T-helper 2 cell (primary cell): ENCODE data around the gene DPEP1.
"Not testable (repeated sequence)": the region's sequence is repeated elsewhere in the genome, so short reads cannot be mapped to it uniquely, and the experiment has no call there.

Experiments
- DNase-seq, 5 experiments: peaks; one replicate each; pipeline versions ENCODE4 v3.0.0 to v3.0.0-alpha.2; 2012 to 2022

DPEP1 gene

DNA sequence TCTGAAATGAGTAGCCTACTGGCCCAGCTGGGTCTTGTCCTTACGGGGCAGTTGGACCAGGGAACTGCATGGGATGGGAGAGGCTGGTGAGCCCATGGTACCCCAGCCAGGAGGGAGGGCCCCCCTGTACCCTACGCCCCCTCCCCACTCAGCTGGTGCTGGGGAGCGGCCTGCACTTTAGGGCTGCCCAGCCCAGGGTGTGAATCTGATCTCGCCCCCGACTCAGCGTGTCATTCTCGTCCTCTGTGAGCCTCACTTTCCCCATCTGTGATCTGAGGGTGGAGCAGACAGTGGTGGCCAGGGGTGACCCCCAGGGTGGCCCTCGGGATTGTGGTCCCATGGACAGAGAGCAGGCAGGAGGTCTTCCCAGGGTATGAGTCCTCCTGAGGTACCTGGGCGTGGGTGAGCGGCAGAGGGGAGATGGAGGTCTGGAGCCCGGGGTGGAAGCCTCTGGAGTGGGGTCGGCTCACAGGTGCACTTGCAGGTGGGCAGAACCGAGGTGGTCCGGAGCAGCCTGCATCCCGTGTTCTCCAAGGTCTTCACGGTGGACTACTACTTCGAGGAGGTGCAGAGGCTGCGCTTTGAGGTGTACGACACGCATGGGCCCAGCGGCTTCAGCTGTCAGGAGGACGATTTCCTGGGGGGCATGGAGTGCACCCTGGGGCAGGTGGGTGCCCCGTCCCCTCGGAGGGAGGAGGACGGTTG, 36.2 kb upstream of the DPEP1 start:
- no peak for DNase-seq

DNA sequence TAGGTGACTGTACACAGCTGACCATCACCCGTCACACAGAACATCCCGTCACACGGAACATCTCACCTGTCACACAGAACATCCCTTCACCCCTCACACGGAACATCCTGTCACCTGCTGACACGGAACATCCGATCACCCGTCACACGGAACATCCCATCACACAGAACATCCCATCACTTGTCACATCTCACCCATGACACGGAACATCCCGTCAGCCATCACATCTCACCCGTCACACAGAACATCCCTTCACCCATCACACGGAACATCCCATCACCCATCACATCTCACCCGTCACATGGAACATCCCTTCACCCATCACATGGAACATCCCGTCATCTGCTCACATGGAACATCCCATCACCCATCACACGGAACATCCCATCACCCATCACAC, 34.1 kb upstream of the DPEP1 start:
- no peak for DNase-seq

DNA sequence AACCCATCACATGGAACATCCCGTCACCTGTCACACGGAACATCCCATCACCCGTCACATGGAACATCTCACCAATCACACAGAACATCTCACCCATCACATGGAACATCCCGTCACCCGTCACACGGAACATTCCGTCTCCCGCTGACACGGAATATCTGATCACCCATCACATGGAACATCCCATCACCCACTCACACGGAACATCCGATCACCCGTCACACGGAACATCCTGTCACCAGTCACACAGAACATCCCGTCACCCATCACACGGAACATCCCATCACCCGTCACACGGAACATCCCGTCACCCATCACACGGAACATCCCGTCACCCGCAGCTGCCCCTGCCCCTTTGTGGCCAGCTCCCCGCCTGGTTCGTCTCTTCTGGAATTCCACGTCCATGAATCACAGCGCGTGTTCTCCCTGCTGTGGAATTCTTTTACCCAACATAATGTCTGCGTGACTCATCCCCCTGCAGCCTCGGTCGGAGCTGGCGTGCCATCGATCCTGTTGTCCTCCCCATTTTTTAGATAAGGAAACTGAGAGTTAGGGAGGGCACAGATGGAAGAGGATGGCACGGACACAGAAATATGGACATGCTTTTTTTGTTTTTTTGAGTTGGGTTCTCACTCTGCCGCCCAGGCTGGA, 32.3 kb upstream of the DPEP1 start:
- DNase-seq = no peak

DNA sequence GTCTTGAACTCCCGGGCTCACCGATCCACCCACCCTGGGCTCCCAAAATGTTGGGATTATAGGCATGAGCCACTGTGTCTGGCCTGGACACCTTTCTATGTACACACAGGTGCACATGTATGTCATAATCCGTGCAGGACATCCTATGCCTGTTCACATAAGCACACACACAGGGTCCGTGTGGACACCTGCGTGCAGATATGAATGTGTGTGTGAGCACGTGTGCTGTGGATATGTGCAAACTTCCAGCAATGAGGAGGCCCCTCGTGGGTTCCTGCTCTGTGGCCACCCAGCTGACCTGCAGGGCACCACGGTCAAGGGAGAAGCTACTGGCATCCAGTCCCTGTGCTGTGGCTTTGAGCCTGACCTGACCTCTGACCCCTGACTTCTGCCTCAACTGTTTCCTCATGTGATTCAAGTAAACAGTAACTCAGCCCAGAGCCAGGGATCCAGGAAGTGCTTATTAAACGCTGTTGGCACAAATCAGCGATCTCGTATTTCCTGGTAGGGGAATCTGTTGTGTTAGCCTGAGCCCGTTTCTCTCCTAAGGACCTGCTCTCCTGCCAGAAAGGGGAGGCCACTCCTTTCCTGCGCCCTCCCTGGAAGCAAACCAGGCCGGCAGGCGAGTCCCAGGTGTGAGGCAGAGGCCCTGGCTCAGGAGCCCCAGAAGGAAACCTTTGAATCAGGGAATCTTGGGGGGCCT, 31.4 kb upstream of the DPEP1 start:
- no peak for DNase-seq

DNA sequence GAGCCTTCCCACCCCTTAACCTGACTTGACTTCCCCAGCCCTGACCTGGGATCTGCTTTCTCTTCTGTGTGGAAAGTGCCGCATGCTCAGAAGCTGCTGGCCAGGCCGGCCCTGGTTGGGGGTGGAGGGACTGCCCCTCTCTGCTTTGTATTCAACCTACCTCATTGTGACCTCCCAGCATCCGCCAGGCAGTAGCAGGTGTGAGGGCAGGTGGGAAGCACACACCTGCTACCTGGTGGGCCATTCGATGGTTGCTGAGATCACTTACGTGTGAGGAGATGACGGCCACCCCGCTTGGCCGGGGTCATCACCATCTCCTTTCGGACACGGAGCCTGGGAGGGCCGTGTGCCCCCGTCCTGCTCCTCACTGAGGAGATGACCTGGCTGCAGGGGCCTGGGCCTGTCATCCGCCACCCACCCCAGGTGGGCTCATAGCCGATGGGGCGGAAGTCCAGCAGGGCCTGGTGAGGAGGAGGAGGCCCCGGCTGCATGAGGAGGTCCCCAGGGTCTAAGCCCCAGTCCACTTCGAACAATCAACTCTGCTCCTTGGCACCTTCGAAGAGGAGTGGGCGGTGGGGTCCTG, 30.7 kb upstream of the DPEP1 start:
- no peak for DNase-seq

DNA sequence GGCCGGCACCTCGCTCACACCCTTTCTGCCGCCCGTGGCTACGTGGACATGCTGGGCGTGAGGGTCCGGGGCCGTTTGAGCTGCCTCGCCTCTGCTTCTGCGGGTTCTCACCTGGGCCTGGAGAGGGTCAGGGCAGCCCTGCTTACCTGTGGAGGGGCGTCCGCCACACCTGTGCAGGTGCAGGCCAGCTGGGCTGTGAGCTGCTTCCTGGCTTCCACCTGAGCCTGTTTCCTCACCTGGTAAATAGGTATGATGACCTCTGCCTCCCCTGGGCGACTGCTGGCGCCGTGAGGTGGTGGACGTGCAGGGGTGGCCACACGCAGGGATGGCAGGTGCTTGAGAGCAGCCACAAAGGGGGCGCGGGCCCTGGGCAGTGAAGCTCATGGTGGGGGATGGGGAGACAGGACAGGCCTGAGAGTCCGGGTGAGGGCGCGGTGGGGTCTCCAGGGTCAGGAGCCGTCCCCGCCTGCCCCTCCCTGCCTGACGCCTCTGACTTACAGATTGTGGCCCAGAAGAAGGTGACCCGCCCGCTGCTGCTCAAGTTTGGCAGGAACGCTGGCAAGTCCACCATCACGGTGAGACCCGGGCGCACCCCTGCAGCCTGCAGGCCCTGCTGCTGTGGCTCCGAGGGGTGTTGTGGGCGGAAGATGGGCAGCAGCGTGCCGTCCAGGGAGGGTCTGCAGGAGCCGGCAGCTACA, 30.1 kb upstream of the DPEP1 start:
- DNase-seq = no peak

DNA sequence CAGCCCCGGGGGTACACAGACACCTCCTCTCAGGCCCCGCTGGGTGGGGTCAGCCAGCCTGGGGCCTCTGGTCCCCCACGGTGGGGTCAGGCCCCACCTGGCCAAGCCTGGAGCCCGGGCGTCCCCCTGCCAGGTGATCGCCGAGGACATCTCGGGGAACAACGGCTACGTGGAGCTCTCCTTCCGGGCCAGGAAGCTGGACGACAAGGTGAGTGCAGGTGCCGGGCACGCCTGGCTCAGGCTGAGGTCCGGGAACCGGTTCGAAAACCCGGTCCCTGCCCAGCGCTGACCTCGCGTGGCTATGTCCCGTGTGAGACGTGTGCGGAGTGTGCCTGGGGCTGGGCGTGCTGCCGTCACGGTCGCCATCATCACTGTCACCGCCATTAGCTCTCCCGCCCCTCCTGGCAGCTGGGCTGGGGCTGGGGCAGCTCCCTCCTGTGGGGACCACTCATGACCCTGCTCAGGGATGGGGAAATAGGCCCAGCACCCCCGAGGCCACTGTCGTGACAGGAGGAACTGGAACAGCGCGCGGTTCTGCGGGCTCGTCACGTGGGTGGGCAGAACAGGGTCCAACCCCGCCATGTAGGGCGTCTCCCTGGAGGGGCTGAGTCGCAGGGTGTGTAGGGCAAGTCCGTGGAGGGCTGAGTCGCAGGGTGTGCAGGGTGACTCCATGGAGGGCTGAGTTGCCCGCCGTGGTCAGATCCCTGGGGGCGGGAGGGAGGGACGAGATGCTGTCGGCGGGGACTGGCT, 29.4 kb upstream of the DPEP1 start:
- no peak for DNase-seq

DNA sequence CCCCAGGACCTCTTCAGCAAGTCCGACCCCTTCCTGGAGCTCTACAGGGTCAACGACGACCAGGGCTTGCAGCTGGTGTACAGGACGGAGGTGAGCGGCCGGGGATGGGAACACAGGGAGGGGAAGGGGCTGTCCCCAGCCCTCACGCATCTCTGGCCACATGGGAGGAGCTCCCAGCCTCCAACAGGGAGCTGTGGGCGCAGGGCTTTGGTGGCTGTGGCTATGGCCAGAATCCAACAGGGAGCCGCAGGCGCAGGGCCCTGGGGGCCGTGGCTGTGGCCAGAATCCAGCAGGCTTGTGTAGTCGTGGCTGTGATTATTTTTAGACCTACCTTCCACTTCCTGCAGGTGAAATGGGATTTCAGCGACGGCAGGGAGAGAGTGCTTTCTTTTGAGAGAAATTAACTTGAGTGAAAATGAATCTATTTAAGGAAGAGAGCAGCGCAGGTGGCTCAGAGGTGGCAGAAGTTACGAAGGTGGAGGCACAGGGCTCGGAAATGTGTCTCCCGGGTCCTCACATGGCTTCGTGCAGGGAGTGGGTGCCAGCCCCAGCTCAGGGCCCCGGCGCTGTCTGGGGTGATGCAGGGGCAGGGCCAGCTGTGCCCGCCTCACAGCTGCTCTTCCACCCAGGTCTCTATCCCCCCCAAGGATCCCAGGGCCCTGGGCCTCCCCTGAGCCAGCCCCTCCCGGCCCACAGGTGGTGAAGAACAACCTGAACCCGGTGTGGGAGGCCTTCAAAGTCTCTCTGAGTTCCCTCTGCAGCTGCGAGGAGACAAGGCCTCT, 28.5 kb upstream of the DPEP1 start:
- DNase-seq = no peak

DNA sequence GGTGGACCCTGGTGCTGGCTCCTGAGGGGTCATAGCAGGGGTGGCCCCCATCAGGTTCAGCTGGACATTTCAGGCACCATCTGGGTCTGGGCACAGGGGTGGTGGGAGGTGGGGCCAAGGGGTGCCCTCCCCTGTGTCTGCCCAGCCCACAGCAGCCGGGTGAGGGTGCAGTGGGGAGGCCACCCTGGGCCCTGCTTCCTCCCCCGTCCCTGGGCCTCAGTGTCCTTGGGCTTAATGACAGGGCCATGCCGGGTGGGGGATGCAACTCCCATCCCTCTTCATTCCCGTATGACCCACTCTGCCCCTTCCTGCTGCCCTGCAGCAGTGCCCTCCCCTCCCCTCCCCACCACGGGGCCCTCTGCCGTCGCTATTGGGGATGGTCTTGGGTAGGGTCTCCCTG, 27.2 kb upstream of the DPEP1 start:
- DNase-seq = no peak

DNA sequence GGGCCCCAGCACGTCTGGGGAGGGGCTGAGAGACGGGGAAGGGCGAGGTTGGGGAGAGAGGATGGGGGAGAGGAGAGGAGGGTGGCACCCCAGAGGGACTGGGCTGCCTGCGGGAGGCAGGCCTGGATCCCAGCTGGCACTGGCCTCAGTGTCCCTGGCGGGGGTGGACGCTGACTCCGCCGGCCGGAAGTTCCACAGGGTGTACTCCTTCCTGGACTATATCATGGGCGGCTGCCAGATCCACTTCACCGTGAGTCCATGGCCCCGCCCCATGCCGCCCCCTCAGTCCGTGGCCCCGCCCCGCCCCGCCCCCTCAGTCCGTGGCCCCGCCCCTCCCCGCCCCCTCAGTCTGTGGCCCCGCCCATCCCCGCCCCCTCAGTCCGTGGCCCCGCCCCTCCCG, 26.6 kb upstream of the DPEP1 start:
- DNase-seq = peak in 1 of 5 experiments; percentile 27

DNA sequence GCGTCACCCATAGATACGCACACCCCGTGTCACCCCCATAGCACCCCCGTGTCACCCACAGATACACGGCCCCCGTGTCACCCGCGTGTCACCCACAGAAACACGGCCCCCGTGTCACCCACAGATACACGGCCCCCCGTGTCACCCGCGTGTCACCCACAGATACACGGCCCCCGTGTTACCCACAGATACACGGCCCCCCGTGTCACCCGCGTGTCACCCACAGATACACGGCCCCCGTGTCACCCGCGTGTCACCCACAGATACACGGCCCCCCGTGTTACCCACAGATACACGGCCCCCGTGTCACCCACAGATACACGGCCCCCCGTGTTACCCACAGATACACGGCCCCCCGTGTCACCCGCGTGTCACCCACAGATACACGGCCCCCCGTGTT, 25.8 kb upstream of the DPEP1 start:
- not testable (repeated sequence) for DNase-seq

DNA sequence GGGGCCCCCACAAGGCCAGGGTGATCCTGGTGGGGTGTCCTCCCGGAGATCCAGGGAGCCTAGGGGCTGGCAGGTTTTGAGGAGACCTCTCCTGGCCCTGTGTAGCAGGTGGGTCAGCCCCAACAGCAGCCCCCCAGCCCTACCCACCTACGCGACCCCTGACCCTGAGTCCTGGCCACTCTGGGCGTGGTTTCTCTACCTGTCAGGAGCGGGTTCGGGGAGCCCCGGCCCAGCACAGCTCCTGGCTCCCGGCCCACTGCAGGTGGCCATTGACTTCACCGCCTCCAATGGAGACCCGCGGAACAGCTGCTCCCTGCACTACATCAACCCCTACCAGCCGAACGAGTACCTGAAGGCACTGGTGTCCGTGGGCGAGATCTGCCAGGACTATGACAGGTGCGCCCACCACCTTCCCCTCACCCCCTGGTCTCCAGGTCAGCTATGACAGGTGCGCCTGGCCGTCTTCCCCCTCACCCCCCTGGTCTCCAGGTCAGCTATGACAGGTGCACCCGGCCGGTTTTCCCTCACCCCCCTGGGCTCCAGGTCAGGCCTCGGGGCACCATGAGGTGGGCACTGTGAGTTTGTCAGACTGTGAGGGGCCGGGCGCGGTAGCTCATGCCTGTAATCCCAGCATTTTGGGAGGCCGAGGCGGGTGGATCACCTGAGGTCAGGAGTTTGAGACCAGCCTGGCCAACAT, 24.9 kb upstream of the DPEP1 start:
- DNase-seq = no peak

DNA sequence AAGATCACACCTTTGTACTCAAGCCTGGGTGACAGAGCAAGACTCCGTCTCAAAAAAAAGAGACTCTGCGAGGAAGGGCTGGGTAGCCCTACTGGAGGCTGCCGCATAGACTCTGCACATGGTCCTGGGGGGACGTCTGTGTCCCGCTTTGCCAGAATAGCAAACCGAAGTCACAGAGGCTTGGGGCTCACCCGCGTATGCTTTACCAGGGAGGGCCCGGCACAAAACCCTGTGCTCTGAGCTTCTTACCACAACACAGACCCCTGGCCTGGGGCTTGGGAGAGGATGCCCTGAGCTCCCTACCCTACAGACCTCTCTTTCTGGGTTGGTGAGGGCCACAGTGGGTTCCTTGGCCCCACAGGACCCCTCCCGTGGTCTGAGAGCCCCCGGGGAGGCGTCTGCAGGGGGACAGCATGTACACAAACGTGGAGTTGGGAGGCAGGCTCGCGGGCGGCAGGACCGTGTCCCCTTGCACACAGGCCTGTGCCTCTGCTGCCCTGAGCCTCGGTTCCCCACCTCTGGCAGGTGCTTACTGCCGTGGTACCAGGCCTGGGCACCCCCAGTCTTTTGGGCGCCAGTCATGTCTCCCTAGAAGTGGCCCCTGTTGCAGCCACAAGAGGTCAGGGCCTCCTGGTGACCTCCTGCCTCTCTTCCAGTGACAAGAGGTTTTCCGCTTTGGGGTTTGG, 24.1 kb upstream of the DPEP1 start:
- no peak for DNase-seq

DNA sequence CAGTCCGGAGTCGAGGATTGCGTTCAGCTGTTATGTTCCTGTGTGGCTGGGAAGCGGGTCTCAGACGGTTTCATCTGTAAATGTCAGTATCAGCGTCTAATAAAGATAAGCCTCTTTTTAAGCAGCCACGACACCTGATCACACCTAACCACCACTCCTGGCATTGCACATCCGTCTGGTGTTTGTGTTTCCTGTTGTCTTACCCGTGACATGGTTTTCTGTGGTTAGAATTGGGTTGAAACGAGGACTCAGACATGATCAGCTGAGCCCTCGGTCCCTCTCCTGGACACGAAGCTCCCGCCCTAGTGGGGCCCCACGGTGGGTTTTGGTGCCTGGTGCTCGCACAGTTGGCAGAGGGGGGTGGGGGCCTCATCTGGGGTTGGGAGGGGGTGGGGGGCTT, 19.6 kb upstream of the DPEP1 start:
- peak in 3 of 5 experiments; percentile 42 to 91 (median 77) for DNase-seq

DNA sequence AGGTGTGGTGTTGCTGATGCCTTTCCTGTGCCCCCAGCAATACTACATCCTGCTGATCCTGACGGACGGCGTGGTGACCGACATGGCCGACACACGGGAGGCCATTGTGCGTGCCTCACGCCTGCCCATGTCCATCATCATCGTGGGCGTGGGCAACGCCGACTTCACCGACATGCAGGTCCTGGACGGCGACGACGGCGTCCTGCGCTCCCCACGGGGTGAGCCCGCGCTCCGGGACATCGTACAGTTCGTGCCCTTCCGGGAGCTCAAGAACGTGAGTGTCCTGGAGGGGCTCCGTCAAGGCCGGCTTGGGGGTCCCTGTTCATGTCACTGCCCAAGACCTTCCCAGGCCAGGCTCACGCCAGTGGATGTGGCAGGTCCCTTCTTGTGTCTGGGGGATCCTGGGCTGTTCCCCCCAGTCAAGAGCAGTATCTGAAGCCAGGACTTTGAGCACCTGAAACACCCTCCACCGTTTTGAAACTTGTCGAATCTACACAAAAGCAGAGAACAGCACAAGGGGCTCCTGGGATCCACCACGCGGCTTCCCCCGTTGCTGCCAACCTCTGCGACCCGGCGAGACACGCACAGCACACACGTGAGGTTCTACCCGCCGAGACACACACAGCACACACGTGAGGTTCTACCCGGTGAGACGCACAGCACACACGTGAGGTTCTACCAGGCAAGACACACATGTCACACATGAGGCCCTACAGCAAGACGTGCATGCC, 17.9 kb upstream of the DPEP1 start:
- no peak for DNase-seq

DNA sequence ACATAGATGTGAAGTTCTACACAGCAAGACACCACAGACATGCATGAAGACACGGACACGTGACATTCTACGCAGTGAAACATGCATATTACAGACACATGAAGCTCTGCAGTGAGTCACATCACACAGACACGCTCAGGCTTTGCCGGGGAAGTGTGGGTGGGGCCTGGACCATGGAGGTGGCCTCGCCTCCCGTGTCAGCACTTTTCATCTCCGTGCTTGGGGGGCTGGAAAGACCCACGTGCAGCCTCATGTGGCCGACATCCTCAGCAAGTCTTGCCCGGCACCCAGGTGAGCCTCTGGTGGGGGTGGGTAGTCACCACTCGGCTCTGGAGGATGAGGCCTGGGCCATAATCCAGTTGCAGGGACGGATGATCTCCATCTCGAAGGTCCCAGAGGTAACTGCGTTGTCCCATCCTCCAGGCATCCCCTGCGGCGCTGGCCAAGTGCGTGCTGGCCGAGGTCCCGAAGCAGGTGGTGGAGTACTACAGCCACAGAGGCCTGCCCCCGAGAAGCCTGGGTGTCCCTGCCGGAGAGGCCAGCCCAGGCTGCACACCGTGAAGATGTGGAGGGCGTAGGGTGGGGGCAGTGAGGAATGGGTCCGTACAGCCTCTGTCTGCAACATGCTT, 17.3 kb upstream of the DPEP1 start:
- no peak for DNase-seq

DNA sequence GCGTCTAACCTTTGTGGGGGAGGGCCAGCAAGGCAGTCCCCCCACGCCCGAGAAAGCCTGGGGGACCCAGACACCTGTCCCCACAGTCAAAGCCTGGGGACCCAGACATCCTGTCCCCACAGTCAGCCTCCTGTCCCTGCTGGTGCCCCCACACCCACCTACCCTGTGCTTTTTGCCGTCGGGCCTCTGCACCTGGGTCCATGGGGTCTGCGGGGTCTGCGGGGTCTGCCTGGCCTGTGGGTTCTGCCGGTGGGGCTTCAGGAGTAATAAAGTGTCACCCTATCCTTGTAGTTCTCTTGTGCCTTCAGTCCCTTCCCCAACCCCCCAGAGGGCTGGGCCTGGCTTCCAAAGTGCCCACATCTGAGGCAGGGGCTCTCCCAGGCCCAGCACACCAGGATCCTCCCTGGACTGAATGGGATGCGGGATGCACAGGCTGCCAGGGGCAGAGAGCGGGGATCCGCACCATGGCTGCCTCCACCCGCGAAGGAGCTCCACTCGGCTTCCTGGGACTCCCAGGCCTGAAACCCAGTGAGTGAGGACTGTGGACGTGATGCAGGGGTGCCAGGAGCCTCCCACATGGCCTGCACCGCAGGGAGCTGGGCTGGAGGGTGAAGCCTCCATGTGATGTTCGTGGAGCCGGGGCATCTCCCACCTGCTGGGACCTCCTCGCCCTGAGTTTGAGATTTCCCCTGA, 16.3 kb upstream of the DPEP1 start:
- no peak for DNase-seq

DNA sequence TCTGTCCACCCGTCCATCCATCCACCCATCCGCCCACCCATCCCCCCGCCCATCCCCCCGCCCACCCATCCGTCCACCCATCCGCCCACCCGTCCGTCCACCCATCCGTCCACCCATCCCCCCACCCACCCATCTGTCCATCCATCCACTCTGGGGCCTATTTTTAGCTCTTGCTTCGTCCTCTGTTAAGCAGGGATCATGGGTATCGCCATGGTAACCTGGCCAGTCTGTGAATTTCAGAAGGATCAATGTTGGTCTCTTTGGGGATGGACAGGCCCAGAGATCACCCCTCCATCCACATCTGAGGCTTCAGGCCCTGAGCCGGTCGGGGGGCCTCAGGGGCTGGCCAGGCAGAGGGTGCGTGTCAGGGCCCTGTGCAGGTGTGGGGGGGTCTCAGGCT, 15.2 kb upstream of the DPEP1 start:
- peak in 1 of 5 experiments; percentile 47 for DNase-seq
